ENCODE results near the gene LGALS7B.
"Not testable (repeated sequence)": the region's sequence is repeated elsewhere in the genome, so short reads cannot be mapped to it uniquely, and the experiment has no call there.

Gene LGALS7B

DNA sequence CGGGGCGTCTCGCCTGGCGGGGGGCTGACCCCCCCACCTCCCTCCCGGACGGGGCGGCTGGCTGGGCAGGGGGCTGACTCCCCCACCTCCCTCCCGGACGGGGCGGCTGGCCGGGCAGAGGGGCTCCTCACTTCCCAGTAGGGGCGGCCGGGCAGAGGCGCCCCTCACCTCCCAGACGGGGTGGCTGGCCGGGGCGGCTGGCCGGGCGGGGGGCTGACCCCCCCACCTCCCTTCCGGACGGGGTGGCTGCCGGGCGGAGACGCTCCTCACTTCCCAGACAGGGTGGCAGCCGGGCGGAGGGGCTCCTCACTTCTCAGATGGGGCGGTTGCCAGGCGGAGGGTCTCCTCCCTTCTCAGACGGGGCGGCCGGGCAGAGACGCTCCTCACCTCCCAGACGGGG lies 8.8 kb downstream of the LGALS7B start:
- DNase-seq: not testable (repeated sequence)

DNA sequence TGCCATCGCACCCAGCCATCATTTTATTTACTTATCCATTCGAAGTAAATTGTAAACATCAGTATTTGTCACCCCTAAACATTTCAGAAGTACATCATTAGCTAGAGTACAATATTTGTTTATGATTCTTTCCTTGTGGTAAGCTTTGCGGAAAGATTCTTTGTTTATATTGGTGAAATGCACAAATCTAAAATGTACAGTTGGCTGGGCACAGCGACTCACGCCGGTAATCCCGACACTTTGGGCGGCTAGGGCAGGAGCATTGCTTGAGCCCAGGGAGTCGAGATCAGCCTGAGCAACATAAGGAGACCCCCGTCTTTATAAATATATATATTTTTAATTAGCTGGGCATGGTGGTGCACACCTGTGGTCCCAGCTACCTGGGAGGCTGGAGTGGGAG lies 10.1 kb downstream of the LGALS7B start:
- DNase-seq: no peak

DNA sequence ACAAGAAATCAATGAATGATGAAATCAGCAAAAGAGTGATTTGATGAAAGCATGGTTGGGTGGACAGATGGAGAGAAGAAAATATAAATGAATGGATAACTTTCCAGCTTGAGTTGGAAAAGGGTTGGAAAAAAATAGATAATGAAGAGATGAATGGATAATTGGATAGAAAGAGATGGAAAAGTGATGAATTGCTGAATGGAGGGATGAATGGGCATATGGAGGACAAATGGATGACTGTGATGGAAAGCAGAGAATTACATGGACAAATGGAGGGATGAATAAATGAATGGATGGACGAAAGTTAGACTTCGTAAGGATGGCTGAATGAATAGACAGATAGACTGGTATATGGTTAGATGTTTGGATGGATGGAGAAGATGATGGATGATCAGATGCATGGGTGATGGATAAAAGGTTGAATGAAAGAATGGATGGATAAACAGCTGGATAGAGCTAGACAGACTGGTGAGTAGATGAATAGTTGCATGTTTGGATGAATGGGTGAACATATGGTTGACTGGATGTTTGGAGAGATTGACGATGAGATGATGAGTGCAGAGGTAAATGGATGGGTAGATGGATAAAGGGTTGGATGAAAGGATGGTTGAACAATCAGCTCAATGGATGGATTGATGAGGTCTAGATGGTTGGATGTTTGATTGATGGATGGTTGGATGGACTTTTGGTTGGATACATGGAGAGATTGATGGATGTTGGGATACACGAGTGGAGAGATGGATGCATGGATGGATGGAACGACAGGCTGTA lies 11.8 kb downstream of the LGALS7B start:
- DNase-seq: no peak

DNA sequence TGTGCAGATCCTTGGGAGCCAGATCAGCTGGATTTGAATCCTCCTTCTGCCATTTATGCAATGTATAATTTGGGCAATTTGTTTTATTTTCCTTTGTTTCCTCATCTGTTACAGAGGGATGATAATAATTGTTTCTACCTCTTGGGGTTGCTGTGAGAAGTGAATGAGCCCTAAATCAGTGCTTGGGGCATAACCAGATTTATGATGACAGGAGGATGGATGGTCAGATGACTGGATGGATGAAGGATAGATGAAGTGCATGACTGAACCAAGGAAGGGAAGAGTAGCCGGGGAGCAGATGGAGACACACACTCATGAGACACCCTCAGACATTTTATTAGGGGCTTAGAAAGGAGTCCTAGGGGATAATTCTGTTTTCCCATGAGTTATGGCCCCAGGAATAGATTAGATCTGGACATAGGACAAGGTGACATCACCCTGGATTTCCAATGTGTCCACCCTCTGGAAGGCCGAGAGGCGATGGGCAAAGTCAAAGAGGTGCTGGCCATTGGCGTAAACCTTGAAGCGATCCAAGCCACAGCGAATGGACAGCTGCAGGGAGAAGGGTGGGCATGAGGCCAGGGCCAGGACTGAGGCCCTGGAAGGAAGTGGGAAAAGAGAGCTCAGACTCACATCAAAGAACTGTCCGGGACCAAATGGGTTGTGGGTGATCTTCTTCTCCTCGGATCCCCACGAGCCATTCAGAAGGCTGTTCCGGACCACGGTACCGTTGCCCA lies 12.5 kb downstream of the LGALS7B start:
- DNase-seq: no peak

DNA sequence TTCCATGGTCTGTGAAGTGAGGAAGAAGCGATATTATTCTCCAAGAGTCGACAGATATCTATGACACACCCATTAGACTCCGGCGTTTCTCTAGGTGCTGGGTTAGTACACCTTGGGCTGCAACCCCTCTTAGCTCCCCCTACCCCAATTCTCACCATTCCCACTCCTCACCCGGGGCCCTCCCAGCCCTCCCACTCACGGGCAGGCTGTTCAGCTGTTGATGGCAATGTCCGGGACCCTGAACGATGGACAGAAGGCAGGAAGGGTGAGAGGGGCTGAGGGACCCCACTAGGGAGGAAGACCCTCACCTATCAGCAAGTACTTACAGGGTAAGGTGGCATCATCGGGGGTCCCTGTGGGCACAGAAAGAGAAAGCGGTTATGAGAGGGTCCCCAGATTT lies 14.5 kb downstream of the LGALS7B start:
- no peak for DNase-seq

DNA sequence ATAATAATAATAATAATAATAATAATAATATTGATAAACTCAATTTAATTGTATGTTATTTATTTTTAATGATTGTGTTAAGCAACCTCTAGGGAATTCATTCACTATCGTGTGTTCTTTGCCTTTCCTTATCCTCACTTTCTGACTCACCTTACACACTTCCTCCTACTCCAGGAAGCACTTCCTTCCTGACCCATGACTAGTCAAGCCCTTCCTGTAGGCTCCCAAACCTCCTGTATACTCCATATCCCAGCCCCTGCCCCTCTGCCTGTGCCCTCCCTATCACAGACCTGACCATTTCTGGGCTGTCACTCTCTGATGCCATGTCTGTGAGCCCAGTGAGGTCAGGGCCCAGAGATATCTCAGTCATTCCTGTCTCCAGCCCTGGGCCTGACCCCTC lies 16.2 kb downstream of the LGALS7B start:
- no peak for DNase-seq

DNA sequence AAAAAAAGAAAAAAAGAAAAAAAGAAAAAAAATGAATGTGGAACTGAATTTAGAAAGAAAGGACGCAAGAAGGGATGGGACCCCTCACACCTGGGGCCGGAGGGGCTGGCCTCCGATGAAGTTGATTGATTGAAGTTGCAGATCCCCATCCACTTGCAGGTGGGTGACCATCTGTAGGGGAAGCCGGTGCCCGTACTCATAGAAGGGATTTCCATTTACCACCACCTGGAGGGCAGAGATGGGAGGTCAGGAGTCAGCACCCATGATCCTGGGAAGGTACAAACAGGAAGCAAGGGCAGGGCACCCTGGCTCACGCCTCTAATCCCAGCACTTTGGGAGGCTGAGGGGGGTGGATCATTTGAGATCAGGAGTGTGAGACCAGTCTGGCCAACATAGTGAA lies 17.4 kb downstream of the LGALS7B start:
- DNase-seq: no peak

DNA sequence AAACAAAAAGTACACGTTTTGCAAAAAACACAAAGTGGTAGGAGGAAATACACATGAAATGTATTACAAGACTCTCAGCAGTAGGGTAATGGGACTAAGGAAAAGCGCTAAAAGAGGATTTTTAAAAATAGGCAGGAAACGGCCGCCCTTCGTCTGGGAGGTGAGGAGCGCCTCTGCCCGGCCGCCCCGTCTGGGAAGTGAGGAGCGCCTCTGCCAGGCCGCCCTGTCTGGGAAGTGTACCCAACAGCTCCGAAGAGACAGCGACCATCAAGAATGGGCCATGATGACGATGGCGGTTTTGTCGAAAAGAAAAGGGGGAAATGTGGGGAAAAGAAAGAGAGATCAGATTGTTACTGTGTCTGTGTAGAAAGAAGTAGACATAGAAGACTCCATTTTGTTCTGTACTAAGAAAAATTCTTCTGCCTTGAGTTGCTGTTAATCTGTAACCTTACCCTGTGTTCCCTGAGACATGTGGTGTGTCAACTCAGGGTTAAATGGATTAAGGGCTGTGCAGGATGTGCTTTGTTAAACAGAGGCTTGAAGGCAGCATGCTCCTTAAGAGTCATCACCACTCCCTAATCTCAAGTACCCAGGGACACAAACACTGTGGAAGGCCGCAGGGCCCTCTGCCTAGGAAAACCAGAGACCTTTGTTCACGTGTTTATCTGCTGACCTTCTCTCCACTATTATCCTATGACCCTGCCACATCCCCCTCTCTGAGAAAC lies 18.5 kb downstream of the LGALS7B start:
- DNase-seq: not testable (repeated sequence)

DNA sequence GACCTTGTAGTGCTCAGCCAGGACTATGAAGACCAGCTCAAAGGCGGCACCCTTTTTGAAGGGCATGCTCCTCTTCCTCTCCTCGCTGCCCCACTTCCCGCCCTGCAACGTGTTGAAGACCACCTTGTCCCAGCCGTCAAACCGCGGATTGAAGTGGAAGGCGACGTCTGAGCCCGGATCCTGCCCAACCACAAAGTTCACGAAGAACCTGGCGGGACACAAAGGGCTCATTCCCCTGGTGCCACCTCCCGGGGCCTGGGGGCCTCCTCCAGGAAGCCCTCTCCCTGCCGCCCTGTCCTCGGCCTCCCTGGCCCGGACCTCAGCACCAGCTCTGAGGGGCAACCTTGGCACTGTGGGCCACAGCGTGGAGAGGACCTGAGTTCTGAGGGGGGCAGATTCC lies 19.7 kb downstream of the LGALS7B start:
- DNase-seq: no peak

DNA sequence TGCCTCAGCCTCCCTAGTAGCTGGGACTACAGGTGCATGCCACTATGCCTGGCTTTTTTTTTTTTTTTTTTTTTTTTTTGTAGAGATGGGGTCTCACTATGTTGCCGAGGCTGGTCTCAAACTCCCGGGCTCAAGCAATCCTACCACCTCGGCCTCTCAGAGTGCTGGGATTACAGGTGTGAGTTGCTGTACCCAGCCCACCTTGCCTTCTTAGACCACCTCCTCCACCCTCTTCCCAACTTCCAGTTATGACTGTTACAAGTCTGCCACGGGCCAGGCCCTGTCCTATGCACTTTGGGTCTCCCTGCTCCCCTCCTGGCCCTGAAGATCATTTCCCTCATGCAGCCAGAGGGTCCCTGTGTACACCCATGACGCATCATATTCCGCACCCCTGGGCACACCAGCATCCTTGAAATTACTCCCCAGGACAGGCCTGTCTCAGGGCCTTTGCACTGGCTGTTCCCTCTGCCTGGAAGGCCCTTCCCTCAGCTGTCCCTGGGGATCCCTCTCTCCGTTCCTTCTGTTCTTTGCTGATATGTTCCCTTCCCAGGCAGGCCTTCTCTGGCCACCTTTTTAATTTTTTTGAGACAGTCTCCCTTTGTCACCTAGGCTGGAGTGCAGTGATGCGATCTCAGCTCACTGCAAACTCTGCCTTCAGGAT lies 20.7 kb downstream of the LGALS7B start:
- no peak for DNase-seq

DNA sequence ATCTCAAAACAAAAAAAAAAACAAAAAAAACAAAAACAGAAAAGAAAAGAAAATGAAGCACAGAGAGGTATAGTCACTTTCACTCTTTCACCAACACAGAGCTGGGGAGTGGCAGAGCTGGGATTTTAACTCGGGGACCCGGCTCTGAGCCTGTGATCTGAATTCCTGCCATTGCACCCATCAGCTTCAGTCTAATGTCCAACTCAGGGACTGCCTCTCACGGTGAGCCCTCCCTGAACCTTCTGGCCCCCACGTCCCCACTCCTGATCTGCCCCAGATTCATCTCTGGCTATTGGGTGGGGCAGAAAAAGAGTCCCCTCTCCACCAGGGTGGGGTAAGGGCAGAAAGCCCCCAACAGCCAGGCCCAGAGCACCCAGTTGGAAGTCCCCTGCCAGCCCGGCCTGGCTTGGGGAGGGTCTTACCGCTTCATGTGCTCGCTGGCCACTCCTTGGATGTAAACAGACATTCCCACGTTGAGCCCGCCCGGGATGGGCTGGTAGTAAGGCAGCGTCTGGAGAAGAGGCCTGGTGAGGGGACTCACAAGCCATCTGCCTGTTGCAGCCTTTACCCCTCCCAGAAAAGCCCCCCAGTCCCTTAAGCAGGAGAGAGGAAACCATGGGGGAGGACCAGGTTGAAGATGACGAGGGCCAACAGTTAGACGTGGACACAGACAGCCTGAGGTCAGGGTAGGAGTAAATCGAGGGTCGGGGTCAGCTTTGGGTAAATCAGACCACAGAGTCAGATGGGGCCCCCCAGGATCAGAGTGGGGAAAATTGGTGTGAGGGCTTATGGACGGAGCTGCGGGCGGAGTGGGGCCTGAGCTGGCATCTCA lies 23.2 kb downstream of the LGALS7B start:
- no peak for DNase-seq

DNA sequence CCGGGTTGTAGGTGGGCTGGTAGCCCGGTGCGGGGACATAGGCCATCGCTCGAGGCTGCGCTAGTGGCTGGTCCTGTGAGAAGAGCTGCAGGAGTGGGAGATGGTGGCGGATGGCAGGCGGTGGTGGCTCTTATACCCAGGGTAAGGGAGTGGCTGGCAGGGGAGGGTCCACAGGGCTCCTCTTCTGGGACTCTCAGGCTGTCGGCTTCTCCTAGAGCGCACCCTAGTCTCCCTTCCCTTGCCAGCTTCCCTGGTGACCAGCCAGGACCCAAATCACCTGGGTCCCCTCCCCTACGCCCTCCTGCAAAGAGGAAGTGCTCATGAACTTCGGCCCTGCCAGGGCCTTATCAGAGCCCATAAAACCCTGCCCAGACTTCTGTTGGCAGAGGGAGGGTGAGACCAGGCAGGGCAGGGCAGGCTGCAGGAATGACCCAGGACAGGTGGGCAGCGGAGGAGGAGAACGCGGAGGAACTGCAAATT lies 23.9 kb downstream of the LGALS7B start, which contains the start of gene LGALS4:
TSS of gene LGALS4 (minus strand) at position 105 of the 480 bp plus-strand sequence. CDS start at position 46, 59 bp downstream.
- no peak for DNase-seq

DNA sequence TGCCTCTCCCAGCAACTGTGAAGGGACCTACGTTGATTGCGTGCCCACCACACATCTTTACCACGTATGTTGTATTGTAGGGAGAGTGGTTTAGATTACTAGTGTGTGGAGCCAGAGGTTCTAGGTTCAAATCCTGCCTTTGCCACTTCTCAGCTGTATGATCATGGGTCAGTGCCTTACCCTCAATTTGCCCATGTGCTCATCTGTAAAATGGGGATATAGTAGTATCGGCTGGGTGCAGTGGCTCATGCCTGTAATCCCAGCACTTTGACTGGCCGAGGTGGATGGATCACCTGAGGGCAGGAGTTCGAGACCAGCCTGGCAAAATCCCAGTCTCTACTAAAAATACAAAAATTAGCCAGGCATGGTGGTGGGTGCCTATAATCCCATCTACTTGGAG lies 24.3 kb downstream of the LGALS7B start:
- no peak for DNase-seq

DNA sequence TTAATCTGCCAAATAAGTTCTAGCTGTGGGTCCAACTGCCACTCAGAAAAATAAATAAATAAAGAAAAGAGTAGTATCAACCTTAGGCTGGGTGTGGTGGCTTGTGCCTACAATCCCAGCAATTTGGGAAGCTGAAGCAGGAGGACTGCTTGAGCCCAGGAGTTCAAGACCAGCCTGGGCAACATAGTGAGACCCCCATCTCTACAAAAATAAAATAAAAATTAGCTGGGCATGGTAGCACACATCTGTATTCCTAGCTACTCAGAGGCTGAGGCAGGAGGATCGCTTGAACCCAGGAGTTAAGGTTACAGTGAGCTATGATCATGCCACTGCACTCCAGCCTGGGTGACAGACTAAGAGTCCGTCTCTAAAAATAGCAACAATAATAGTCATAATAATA lies 24.9 kb downstream of the LGALS7B start:
- not testable (repeated sequence) for DNase-seq

DNA sequence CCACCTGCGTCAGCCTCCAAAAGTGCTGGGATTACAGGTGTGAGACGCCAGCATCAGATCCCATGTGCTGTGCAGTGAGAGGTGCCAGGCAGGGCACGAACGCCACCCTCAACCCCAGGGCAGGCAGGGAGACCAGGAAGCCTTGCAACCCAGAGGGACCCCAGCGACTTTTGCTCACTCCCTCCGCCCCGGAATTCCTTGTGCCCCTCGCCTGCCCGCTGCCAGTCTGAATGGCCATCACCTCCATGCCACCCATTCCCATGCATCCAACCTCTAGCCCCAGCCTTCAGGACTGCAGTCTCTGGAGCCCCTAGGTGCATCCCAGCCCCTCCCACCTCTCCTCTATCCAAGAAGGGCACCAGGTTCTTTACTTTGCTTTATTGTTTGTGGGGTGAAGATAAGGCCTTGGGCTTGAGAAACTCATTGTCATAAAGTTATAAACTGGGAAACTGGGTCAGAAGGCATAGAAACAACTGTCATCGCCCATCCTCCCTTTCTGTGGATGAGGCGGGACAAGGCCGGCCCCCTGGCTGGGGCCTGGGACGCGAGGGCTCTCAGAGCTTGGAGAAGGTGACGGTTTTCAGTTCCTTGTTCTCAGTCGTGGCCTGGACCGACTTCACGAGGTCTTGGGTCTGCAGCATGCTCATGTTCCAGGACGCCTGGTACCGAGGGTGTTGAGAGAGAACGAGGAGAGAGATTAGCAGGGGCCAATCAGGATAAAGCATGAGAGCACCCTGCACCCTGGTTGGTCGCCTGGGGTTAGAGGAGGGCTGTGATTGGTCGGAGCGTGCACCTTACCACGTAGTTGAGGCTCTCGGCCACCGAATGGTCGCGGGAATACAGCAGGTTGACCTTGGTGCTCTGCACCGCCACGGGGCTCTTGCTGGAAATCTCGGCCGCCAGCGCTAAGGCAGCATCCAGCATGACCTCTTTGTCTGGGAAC lies 26.3 kb downstream of the LGALS7B start:
- no peak for DNase-seq

DNA sequence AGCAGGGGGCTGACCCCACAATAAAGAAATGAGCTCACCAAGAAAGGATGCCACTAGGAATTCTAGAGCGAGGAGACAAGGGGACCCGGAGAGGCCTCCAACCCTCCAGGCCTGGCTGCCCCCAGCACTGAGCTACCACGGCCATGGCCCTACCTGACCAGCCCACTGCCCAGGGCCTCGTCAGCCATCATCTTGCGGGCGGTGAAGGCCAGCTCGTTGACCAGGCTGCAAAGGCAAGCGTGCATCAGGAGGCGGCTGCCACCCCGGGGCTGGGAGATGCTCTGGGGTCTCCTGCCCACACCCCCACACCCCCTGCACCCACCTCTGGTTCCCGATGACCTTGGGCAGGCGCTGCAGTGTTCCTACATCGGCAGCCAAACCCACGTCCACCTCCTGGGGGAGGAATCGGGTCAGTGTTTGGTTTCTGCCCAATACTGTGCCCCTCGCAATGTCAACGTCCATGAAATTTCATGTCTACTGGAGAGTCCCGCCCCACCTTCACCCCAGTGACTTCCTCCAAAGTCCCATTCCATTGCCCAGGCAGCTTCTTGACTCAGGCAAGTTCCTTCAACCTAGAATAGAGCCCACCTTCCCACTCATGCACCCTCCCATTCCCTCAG lies 27.2 kb downstream of the LGALS7B start:
- DNase-seq: no peak

DNA sequence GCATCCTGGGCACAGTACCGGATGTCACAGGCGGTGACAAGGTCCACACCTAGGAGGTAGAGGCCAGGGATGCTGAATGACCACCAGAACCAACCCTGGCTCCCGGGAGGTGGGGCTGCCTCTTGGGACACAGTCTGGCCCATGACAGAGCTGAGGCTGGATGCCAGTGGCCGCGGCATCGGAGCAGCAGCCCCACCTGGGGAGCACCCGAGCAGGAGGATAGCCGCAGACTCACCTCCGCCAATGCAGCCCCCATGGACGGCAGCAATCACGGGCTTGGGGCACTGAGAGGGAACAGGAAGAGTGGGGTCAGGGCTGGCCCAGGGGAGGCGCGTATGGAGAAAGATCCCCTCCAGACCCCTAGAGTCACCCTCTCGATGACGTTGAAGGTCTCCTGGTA lies 28.1 kb downstream of the LGALS7B start:
- DNase-seq: no peak

DNA sequence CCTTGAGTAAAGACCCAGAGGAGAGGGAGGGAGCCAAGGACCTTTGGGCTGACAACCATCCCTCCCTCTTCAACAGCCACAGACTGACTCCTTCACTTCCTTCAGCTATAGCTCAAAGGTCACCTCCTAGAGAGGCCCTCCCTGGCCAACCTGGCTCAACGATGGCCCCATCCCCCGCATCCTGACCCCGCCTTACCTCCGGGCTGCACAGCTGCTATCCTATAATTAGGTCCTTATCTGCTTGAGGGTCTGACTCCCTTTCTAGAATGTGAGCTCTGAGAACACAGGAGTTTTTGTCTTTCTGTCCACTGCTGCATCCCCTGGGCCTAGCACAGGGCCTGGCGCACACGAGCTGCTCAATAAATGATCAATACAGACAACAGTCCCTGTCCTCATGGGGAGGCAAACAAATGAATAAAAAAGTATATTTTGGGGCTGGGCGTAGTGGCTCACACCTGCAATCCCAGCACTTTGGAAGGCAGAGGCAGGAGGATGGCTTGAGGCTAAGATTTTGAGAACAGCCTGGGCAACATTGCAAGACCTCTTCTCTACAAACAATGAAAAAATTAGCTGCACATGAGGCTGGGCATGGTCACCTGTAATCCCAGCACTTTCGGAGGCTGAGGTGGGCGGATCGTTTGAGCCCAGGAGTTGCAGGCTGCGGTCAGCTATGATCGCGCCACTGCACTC lies 30.4 kb downstream of the LGALS7B start:
- no peak for DNase-seq

DNA sequence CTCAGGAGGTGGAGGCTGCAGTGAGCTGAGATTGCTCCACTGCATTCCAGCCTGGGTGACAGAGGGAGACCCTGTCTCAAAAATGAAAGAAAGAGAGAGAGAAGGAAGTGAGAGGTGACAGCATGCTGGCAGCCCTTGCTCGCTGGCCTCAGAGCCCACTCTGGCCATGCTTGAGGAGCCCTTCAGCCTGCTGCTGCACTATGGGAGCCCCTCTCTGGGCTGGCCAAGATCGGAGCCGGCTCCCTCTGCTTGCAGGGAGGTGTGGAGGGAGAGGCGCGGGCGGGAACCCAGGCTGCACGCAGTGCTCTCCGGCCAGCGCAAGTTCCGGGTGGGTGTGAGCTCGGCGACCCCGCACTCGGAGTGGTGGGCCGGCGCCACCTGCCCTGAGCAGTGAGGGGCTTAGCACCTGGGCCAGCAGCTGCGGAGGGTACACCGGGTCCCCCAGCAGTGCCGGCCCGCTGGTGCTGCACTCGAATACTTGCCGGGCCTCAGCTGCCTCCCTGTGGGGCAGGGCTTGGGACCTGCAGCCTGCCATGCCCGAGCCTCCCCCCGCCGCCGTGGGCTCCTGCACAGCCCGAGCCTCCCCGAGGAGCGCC lies 32.3 kb downstream of the LGALS7B start:
- DNase-seq: not testable (repeated sequence)
